K562 (cell line): Measurements from ENCODE around the gene GGACT. TPM values are rescaled to one million over a fixed set of nuclear protein-coding genes. Genes with fewer than 3 reads are reported as not detected.

Source experiments
- ATAC-seq: fragments of 200-7000 bp; cut with Tn5 transposase; 3 replicates; pipeline ENCODE4 v1.9.1; 2020; ENCODE audit warnings: moderate library complexity
- BruUV-seq: library from RNA; stranded (reverse); fragments of 400-500 nt; replicated peaks from 2 replicates; lab custom pipeline; 2021; lab: Mats Ljungman, UMichigan
- CTCF ChIA-PET: fragments of 300-600 bp; formaldehyde crosslinking; extraction: SDS; loops from one replicate; lab custom pipeline; 2021; ENCODE audit warnings: low intra/inter-chr PET ratio; lab: Yijun Ruan, JAX
- POLR2A ChIA-PET: fragments of 300-600, 350-650 bp; sonication (Branson Sonifier 250); formaldehyde crosslinking; extraction: SDS; loops from one replicate; lab custom pipeline; 2021; ENCODE audit warnings: antibody characterized with exemption, inconsistent platforms; lab: Yijun Ruan, JAX
- DNase-seq, 4 experiments: peaks; one replicate each; pipeline versions ENCODE4 v3.0.0 to v3.0.0-alpha.2; 2011 to 2018; ENCODE audit warnings: low spot score in 3 of 4, mixed read lengths in 3 of 4; ENCODE audit errors: extremely low read depth in 1 of 4
- FAIRE-seq: peaks from 2 replicates; lab custom pipeline; 2011; peaks lifted over from hg19 to GRCh38; lab: Jason Lieb, UNC
- H2AFZ ChIP-seq: 2 replicates; pipeline ENCODE4 v1.6.0; 2011; ENCODE audit warnings: low read depth, low read length, control low read depth, inconsistent platforms
- H3K27ac ChIP-seq: fragments of 200-600 bp; 3 replicates; pipeline ENCODE4 v1.8.0; 2011; ENCODE audit warnings: low read depth, mild to moderate bottlenecking, control low read depth, inconsistent platforms, low read length, moderate library complexity, mixed read lengths; ENCODE audit errors: extremely low read depth
- H3K27me3 ChIP-seq, 2 experiments: fragments of 300-600 bp in 1 of 2; 2 replicates in 1 of 2; 3 replicates in 1 of 2; pipeline versions ENCODE4 v1.6.0 to v1.8.0; 2011; ENCODE audit warnings: inconsistent platforms in 2 of 2, low read length in 2 of 2, mild to moderate bottlenecking in 1 of 2, mixed read lengths in 1 of 2, moderate library complexity in 1 of 2; ENCODE audit not compliant: control insufficient read depth in 2 of 2, insufficient read depth in 2 of 2
- H3K36me3 ChIP-seq: fragments of 300-600 bp; 3 replicates; pipeline ENCODE4 v1.8.0; 2011; ENCODE audit warnings: mild to moderate bottlenecking, low read length, inconsistent platforms; ENCODE audit not compliant: control insufficient read depth, insufficient read depth
- H3K4me1 ChIP-seq, 2 experiments: fragments of 200-600 bp in 1 of 2; replicated peaks in 1 of 2; 2 replicates in 1 of 2; 3 replicates in 1 of 2; pipeline versions ENCODE4 v1.5.1 to v1.8.0; 2011; ENCODE audit warnings: inconsistent platforms in 2 of 2, low read length in 2 of 2, mild to moderate bottlenecking in 1 of 2, mixed read lengths in 1 of 2, moderate library complexity in 1 of 2; ENCODE audit not compliant: control insufficient read depth in 2 of 2, insufficient read depth in 2 of 2
- H3K4me2 ChIP-seq: 2 replicates; pipeline ENCODE4 v1.6.1; 2011; ENCODE audit warnings: low read length, control low read depth, inconsistent platforms, mixed read lengths; ENCODE audit not compliant: insufficient read depth
- H3K4me3 ChIP-seq: fragments of 200-600 bp; sonication (generic), shearing (Covaris generic); 2 replicates; pipeline ENCODE4 v1.5.1; 2016; ENCODE audit warnings: control low read depth, inconsistent platforms
- H3K79me2 ChIP-seq: fragments of 200-600 bp; 3 replicates; pipeline ENCODE4 v1.8.0; 2011; ENCODE audit warnings: low read length, inconsistent platforms; ENCODE audit not compliant: control insufficient read depth, insufficient read depth
- H3K9ac ChIP-seq, 2 experiments: 2 replicates each; pipeline versions ENCODE4 v1.6.0 to v1.6.1; 2011; ENCODE audit warnings: low read depth in 2 of 2, low read length in 2 of 2, control low read depth in 1 of 2, inconsistent platforms in 1 of 2, mild to moderate bottlenecking in 1 of 2, mixed read lengths in 1 of 2; ENCODE audit not compliant: insufficient read depth in 1 of 2
- H3K9me1 ChIP-seq: one replicate; pipeline ENCODE4 v1.6.0; 2011; ENCODE audit warnings: inconsistent platforms, mild to moderate bottlenecking, low read length, moderate library complexity; ENCODE audit not compliant: control insufficient read depth, insufficient read depth
- H3K9me3 ChIP-seq: replicated peaks from 2 replicates; pipeline ENCODE4 v1.5.1; 2011; ENCODE audit warnings: low read depth, low read length, inconsistent platforms; ENCODE audit not compliant: control insufficient read depth, insufficient read depth
- H4K20me1 ChIP-seq: replicated peaks from 2 replicates; pipeline ENCODE4 v1.6.1; 2011; ENCODE audit warnings: low read length, inconsistent platforms, mixed read lengths; ENCODE audit not compliant: control insufficient read depth, insufficient read depth
- ARID2 ChIP-seq: fragments of 450-650 bp; IDR thresholded peaks from 2 replicates; pipeline ENCODE4 v1.6.1; 2017; ENCODE audit warnings: antibody characterized with exemption, mild to moderate bottlenecking
- ILF3 ChIP-seq: fragments of 450-650 bp; IDR thresholded peaks from 2 replicates; pipeline ENCODE4 v1.6.1; 2018; ENCODE audit warnings: antibody characterized with exemption, mild to moderate bottlenecking, moderate library complexity, borderline replicate concordance
- RCOR1 ChIP-seq, 2 experiments: IDR thresholded peaks; 2 replicates each; pipeline ENCODE4 v1.6.1; 2012; ENCODE audit warnings: low read depth in 2 of 2, low read length in 2 of 2, borderline replicate concordance in 1 of 2, improper control_type of control experiment in 1 of 2
- SMC3 ChIP-seq: conservative IDR thresholded peaks from 2 replicates; pipeline ENCODE4 v1.6.1; 2011; ENCODE audit warnings: low read depth, low read length, improper control_type of control experiment; ENCODE audit not compliant: insufficient read depth
- ZNF212 ChIP-seq: fragments of 450-650 bp; formaldehyde crosslinking; IDR thresholded peaks from 2 replicates; pipeline ENCODE4 v1.4.0; 2020; ENCODE audit warnings: mild to moderate bottlenecking
- WGBS: fragments of 100-300 bp; shearing (Covaris generic); methylation state at CpG from one replicate; pipeline ENCODE4 v1.1.6; 2016; ENCODE audit warnings: low coverage, mixed read lengths; ENCODE audit not compliant: insufficient coverage; ENCODE audit errors: missing lambda C conversion rate; 5-methylcytosine and 5-hydroxymethylcytosine counted together
- in situ Hi-C: fragments of 300-500 bp; cut with MboI; formaldehyde crosslinking; loops from 4 replicates; pipeline ENCODE4 v1.15.0; 2018; ENCODE audit warnings: inconsistent platforms, mixed read lengths
- intact Hi-C: fragments of 100-400 bp; cut with micrococcal nuclease; formaldehyde crosslinking; loops from 2 replicates; pipeline ENCODE4 v1.14.2; 2022
- polyA plus RNA-seq, 8 experiments: library from polyadenylated mRNA; depleted of rRNA in 4 of 8; stranded (reverse) in 5 of 8; unstranded in 3 of 8; fragments of >200 nt; fragmentation: Nextera tagmentation in 2 of 8; fragmentation: Illumina TruSeq in 1 of 8; extraction: Ambion mirVana in 2 of 8; extraction: Trizol in 1 of 8; gene quantifications; 2 replicates each; pipeline versions ENCODE4 v1.2.1 to v1.2.3, GENCODE V29; 2011 to 2014; ENCODE audit warnings: inconsistent platforms in 1 of 8, missing spikeins in 1 of 8
- total RNA-seq, 7 experiments: library from RNA; depleted of rRNA in 6 of 7; stranded (reverse); fragments of >200 nt in 6 of 7; fragmentation: Illumina TruSeq in 2 of 7; extraction: Trizol in 2 of 7; gene quantifications; 2 replicates each; pipeline versions ENCODE4 v1.2.1 to v1.2.3, GENCODE V29; 2011 to 2021; ENCODE audit warnings: low replicate concordance in 1 of 7
- TF ChIP-seq, protein P1 (sequence below): fragments of 250-450 bp; sonication (Bioruptor Pico); IDR thresholded peaks from 2 replicates; pipeline ENCODE4 v1.6.1; 2021; ENCODE audit warnings: mild to moderate bottlenecking
- TF ChIP-seq, protein P2 (sequence below): fragments of 200-400 bp; formaldehyde crosslinking; IDR thresholded peaks from 2 replicates; pipeline ENCODE4 v1.6.1; 2017; ENCODE audit warnings: mild to moderate bottlenecking, low read depth, low read length, moderate library complexity
- TF ChIP-seq, protein P3 (sequence below), 2 experiments: fragments of 450-650 bp; formaldehyde crosslinking in 1 of 2; IDR thresholded peaks; 2 replicates each; pipeline versions ENCODE4 v1.4.0 to v1.6.1; 2014 to 2020; ENCODE audit warnings: mild to moderate bottlenecking in 2 of 2, borderline replicate concordance in 1 of 2, low read depth in 1 of 2

The GGACT gene
- total and polyA plus RNA-seq, 9 of the 15 experiments (the other 6 are each of a cell fraction or from before 2014, with no cell fraction given) = 0.20 to 3.2 (median 1.7) TPM

GRCh38 chr13:100515410-100515800, 73.2 kb downstream of the GGACT start (continued):
- TF ChIP-seq ILF3 = no peak
- TF ChIP-seq, protein P1, sequence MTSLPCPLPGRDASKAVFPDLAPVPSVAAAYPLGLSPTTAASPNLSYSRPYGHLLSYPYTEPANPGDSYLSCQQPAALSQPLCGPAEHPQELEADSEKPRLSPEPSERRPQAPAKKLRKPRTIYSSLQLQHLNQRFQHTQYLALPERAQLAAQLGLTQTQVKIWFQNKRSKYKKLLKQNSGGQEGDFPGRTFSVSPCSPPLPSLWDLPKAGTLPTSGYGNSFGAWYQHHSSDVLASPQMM (CRISPR knock-in tag) = no peak

- Histone ChIP-seq H3K27me3 (peaks cover 0 to 3% of the 10 kb centered on the region in 2 experiments; a peak in 1 of 5 replicates), H3K4me3 (no peak overlapping the region), H2AFZ (no peak overlapping the region), H3K9me3 (no peaks in the 10 kb centered on the region), H3K27ac (no peak overlapping the region), H3K9ac (no peak overlapping the region), H3K36me3 (no peaks in the 10 kb centered on the region), H3K79me2 (no peaks in the 10 kb centered on the region), H3K9me1 (no peaks in the 10 kb centered on the region), H4K20me1 (no peaks in the 10 kb centered on the region; the same call in 1 of the 2 replicates), H3K4me1 (no peaks in the 10 kb centered on the region), H3K4me2 (no peak overlapping the region)
- DNase-seq (peak; percentile 74 to 82 (median 80)), ATAC-seq (peak; percentile 99), FAIRE-seq (peak; percentile 94)
- intact Hi-C loops = loop anchor here (1.0 to 10.0 kb wide), 6 partner anchors 123 to 858 kb away; no protein-coding TSS in a partner anchor
- ChIA-PET CTCF (interaction anchor here (1.1 to 2.7 kb wide), 3 partner anchors 472 to 615 kb away, joined by 4 to 22 read pairs (median 6); no protein-coding TSS in a partner anchor), POLR2A (no interaction called here)
- no TSS peak for BruUV-seq
- in situ Hi-C loops = loop anchor here (10.0 kb wide), 1 partner anchor 610 kb away; no protein-coding TSS in a partner anchor
- WGBS = 3% methylated on average over 5 of the region's 5 CpGs
- TF ChIP-seq, protein P2, sequence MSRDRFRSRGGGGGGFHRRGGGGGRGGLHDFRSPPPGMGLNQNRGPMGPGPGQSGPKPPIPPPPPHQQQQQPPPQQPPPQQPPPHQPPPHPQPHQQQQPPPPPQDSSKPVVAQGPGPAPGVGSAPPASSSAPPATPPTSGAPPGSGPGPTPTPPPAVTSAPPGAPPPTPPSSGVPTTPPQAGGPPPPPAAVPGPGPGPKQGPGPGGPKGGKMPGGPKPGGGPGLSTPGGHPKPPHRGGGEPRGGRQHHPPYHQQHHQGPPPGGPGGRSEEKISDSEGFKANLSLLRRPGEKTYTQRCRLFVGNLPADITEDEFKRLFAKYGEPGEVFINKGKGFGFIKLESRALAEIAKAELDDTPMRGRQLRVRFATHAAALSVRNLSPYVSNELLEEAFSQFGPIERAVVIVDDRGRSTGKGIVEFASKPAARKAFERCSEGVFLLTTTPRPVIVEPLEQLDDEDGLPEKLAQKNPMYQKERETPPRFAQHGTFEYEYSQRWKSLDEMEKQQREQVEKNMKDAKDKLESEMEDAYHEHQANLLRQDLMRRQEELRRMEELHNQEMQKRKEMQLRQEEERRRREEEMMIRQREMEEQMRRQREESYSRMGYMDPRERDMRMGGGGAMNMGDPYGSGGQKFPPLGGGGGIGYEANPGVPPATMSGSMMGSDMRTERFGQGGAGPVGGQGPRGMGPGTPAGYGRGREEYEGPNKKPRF = no peak
- TF ChIP-seq, protein P3, sequence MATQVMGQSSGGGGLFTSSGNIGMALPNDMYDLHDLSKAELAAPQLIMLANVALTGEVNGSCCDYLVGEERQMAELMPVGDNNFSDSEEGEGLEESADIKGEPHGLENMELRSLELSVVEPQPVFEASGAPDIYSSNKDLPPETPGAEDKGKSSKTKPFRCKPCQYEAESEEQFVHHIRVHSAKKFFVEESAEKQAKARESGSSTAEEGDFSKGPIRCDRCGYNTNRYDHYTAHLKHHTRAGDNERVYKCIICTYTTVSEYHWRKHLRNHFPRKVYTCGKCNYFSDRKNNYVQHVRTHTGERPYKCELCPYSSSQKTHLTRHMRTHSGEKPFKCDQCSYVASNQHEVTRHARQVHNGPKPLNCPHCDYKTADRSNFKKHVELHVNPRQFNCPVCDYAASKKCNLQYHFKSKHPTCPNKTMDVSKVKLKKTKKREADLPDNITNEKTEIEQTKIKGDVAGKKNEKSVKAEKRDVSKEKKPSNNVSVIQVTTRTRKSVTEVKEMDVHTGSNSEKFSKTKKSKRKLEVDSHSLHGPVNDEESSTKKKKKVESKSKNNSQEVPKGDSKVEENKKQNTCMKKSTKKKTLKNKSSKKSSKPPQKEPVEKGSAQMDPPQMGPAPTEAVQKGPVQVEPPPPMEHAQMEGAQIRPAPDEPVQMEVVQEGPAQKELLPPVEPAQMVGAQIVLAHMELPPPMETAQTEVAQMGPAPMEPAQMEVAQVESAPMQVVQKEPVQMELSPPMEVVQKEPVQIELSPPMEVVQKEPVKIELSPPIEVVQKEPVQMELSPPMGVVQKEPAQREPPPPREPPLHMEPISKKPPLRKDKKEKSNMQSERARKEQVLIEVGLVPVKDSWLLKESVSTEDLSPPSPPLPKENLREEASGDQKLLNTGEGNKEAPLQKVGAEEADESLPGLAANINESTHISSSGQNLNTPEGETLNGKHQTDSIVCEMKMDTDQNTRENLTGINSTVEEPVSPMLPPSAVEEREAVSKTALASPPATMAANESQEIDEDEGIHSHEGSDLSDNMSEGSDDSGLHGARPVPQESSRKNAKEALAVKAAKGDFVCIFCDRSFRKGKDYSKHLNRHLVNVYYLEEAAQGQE (IDR thresholded peaks at IDR 0.05; ENCODE audit: borderline replicate concordance) = peak; percentile 73
- TF ChIP-seq, protein P3 (CRISPR knock-in tag; IDR thresholded peaks at IDR 0.05; ENCODE audit: low read depth) = no peak
- no peak for TF ChIP-seq ZNF212
- 0 out of 4 replicates have a peak, but pooled peaks of 1 of the 2 experiments have one; percentile 25 for TF ChIP-seq RCOR1 (IDR thresholded peaks at IDR 0.05; ENCODE audit: borderline replicate concordance in 1 of 2, low read depth in 2 of 2, low read length in 2 of 2)
- peak; percentile 85 for TF ChIP-seq SMC3
- 0 out of 2 replicates have a peak, but pooled peaks have one; percentile 45 for TF ChIP-seq ARID2
Measured at GRCh38 chr13:100514788-100515409, 73.7 kb downstream of the GGACT start.
